Parathyroid adenoma (tissue), 2 donors: ENCODE data around the gene ZSWIM5.

Experiments
- H2AFZ ChIP-seq: fragments of 300-600 bp; sonication (generic); one replicate; pipeline ENCODE4 v1.7.0; 2017; ENCODE audit warnings: antibody characterized with exemption, mild to moderate bottlenecking
- H3K27ac ChIP-seq: fragments of 300-600 bp; sonication (generic); one replicate; pipeline ENCODE4 v1.7.0; 2017
- H3K27me3 ChIP-seq: fragments of 300-600 bp; sonication (generic); one replicate; pipeline ENCODE4 v1.7.0; 2017; ENCODE audit warnings: low read length; ENCODE audit not compliant: control insufficient read depth, insufficient read depth
- H3K36me3 ChIP-seq: fragments of 300-600 bp; sonication (generic); one replicate; pipeline ENCODE4 v1.7.0; 2017; ENCODE audit warnings: low read length; ENCODE audit not compliant: control insufficient read depth, insufficient read depth
- H3K4me1 ChIP-seq: fragments of 300-600 bp; sonication (generic); one replicate; pipeline ENCODE4 v1.7.0; 2017; ENCODE audit warnings: control low read depth
- H3K4me2 ChIP-seq: fragments of 300-600 bp; sonication (generic); one replicate; pipeline ENCODE4 v1.7.0; 2017; ENCODE audit warnings: low read length
- H3K4me3 ChIP-seq: fragments of 300-600 bp; sonication (generic); one replicate; pipeline ENCODE4 v1.7.0; 2017; ENCODE audit warnings: low read depth, low read length
- H3K79me2 ChIP-seq: fragments of 300-600 bp; sonication (generic); one replicate; pipeline ENCODE4 v1.7.0; 2017; ENCODE audit warnings: control low read depth
- H3K9ac ChIP-seq: fragments of 300-600 bp; sonication (generic); one replicate; pipeline ENCODE4 v1.7.0; 2017; ENCODE audit warnings: mild to moderate bottlenecking
- H3K9me3 ChIP-seq: fragments of 300-600 bp; sonication (generic); one replicate; pipeline ENCODE4 v1.7.0; 2017; ENCODE audit warnings: low read length; ENCODE audit not compliant: control insufficient read depth
- TF ChIP-seq, protein P1 (sequence below): fragments of 300-600 bp; sonication (generic); IDR thresholded peaks from one replicate; pipeline ENCODE4 v1.7.0; 2017; ENCODE audit warnings: antibody characterized with exemption, mild to moderate bottlenecking
- donor health status: primary hyperparathyroidism.

Gene ZSWIM5

GRCh38 chr1:45146833-45147232, 59.6 kb downstream of the ZSWIM5 start:
- H3K9me3 ChIP-seq, result no peaks in the 10 kb centered on the region

GRCh38 chr1:45141247-45142003, 65.0 kb downstream of the ZSWIM5 start:
- no peak overlapping the region for H3K4me3 ChIP-seq
- H3K4me1 ChIP-seq, result no peaks in the 10 kb centered on the region
- no peaks in the 10 kb centered on the region for H3K79me2 ChIP-seq
- H3K27ac ChIP-seq, result no peak overlapping the region
- no peak overlapping the region for H2AFZ ChIP-seq
- no peaks in the 10 kb centered on the region for H3K9me3 ChIP-seq
- TF ChIP-seq, protein P1, sequence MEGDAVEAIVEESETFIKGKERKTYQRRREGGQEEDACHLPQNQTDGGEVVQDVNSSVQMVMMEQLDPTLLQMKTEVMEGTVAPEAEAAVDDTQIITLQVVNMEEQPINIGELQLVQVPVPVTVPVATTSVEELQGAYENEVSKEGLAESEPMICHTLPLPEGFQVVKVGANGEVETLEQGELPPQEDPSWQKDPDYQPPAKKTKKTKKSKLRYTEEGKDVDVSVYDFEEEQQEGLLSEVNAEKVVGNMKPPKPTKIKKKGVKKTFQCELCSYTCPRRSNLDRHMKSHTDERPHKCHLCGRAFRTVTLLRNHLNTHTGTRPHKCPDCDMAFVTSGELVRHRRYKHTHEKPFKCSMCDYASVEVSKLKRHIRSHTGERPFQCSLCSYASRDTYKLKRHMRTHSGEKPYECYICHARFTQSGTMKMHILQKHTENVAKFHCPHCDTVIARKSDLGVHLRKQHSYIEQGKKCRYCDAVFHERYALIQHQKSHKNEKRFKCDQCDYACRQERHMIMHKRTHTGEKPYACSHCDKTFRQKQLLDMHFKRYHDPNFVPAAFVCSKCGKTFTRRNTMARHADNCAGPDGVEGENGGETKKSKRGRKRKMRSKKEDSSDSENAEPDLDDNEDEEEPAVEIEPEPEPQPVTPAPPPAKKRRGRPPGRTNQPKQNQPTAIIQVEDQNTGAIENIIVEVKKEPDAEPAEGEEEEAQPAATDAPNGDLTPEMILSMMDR, result no peak
- H3K4me2 ChIP-seq, result no peak overlapping the region
- H3K36me3 ChIP-seq, result no peaks in the 10 kb centered on the region
- no peak overlapping the region for H3K9ac ChIP-seq
- H3K27me3 ChIP-seq, result no peaks in the 10 kb centered on the region

More at GRCh38 chr1:45146833-45147232, 59.6 kb downstream of the ZSWIM5 start:
- Histone ChIP-seq H3K79me2 (no peaks in the 10 kb centered on the region), H3K27ac (no peak overlapping the region), H3K4me2 (no peak overlapping the region), H3K4me1 (no peaks in the 10 kb centered on the region), H3K4me3 (no peak overlapping the region), H3K27me3 (no peaks in the 10 kb centered on the region), H3K9ac (no peak overlapping the region), H3K36me3 (no peaks in the 10 kb centered on the region), H2AFZ (no peak overlapping the region)
- TF ChIP-seq, protein P1, result no peak

GRCh38 chr1:45136984-45137383, 69.4 kb downstream of the ZSWIM5 start:
- H3K4me1 ChIP-seq, result no peaks in the 10 kb centered on the region
- H3K9me3 ChIP-seq, result no peaks in the 10 kb centered on the region
- H3K4me3 ChIP-seq, result no peak overlapping the region
- no peaks in the 10 kb centered on the region for H3K36me3 ChIP-seq
- H3K27ac ChIP-seq, result no peak overlapping the region
- TF ChIP-seq, protein P1, result no peak
- no peaks in the 10 kb centered on the region for H3K27me3 ChIP-seq
- H3K9ac ChIP-seq, result no peak overlapping the region
- no peaks in the 10 kb centered on the region for H3K79me2 ChIP-seq
- no peak overlapping the region for H3K4me2 ChIP-seq
- H2AFZ ChIP-seq, result no peak overlapping the region

DNA sequence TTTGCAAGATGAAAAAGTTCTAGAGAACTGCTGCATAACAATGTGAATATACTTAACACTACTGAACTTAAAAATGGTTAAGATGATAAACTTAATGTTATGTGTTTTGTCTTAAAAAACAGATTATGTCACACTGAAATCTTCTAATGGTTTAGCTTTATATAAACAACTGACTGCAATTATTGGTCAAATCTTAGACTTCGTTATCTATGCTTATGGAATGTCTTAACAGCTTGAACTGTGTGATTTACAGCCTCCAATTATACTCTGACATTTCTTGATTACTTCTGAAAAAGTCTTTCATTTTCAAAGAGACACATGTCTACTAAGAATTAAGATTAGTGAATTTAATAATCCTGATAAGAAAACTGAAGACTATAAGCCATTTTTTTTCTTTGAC, 71.1 kb downstream of the ZSWIM5 start:
- Histone ChIP-seq H3K4me1 (no peaks in the 10 kb centered on the region), H3K27ac (no peak overlapping the region)

More for the DNA sequence above, 71.1 kb downstream of the ZSWIM5 start:
- H3K36me3 ChIP-seq, result no peaks in the 10 kb centered on the region
- no peak overlapping the region for H3K4me2 ChIP-seq
- H3K79me2 ChIP-seq, result no peaks in the 10 kb centered on the region
- H3K9me3 ChIP-seq, result no peaks in the 10 kb centered on the region
- TF ChIP-seq, protein P1, result no peak
- H2AFZ ChIP-seq, result no peak overlapping the region
- no peak overlapping the region for H3K9ac ChIP-seq
- no peaks in the 10 kb centered on the region for H3K27me3 ChIP-seq
- no peak overlapping the region for H3K4me3 ChIP-seq
